Right atrium auricular region (tissue), 2 donors: ENCODE data around the gene RHOT2. TPM values are rescaled to one million over a fixed set of nuclear protein-coding genes. Genes with fewer than 3 reads are reported as not detected.

ENCODE experiments used
- DNase-seq: peaks from one replicate; pipeline ENCODE4 v3.0.0-alpha.2; 2019; ENCODE audit warnings: low spot score
- H3K27ac ChIP-seq, 2 donors: fragments of 200-600 bp; sonication (generic); 1 replicate in 1 of 2; 2 replicates in 1 of 2; pipeline ENCODE4 v1.5.1; 2016 to 2019
- H3K27me3 ChIP-seq, 2 donors: fragments of 200-600 bp; sonication (generic); one replicate each; pipeline versions ENCODE4 v1.5.1 to v1.6.0; 2017 to 2019
- H3K36me3 ChIP-seq: fragments of 200-600 bp; sonication (generic); one replicate; pipeline ENCODE4 v1.5.1; 2016
- H3K4me1 ChIP-seq, 2 donors: fragments of 200-600 bp; sonication (generic); one replicate each; pipeline versions ENCODE4 v1.5.1 to v1.6.0; 2017 to 2019
- H3K4me3 ChIP-seq, 2 donors: fragments of 200-600 bp; sonication (generic); 1 replicate in 1 of 2; 2 replicates in 1 of 2; pipeline ENCODE4 v1.5.1; 2017 to 2019; ENCODE audit warnings: mild to moderate bottlenecking in 1 of 2, moderate library complexity in 1 of 2
- H3K9me3 ChIP-seq, 2 donors: fragments of 200-600 bp; sonication (generic); one replicate each; pipeline ENCODE4 v1.5.1; 2019
- total RNA-seq, 2 donors: library from RNA; depleted of rRNA; stranded (reverse); fragments of >200 nt; gene quantifications; one replicate each; pipeline ENCODE4 v1.1.0, GENCODE V29; 2016
- TF ChIP-seq, protein P1 (sequence below), 2 donors: fragments of 200-600 bp; sonication (generic); IDR thresholded peaks; one replicate each; pipeline ENCODE4 v1.5.1; 2019; ENCODE audit warnings: antibody characterized with exemption in 2 of 2

Gene RHOT2
- total RNA-seq, 2 donors from 2014 or later: 37.8 to 42.8 TPM

DNA sequence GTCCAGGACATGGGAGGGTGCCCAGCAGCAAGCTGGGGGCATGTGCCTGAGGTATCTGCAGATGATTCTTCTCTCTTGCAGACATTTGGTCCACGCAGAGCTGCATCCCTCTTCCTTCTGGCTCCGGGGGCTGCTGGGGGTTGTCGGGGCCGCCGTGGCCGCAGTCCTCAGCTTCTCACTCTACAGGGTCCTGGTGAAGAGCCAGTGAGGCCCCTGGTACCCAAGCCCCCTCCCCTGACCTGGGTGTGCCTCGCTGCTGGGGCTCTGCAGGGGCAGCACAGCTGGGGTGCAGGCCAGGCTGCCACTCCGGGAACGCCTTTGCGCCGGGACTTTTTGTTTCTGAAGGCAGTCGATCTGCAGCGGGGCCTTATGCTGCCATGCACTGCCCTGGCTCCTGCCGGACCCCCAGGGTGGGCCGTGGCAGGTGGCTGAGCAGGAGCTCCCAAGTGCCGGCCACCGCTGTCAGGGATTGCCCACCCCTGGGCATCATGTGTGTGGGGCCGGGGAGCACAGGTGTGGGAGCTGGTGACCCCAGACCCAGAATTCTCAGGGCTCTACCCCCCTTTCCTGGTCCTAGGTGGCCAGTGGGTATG is 5.6 kb downstream of the RHOT2 start:
- Histone ChIP-seq H3K27ac (no peak overlapping the region), H3K4me1 (peaks cover 0 to 35% of the 10 kb centered on the region in 2 donors), H3K27me3 (no peaks in the 10 kb centered on the region), H3K4me3 (no peak overlapping the region), H3K9me3 (no peaks in the 10 kb centered on the region), H3K36me3 (peaks cover 44% of the 10 kb centered on the region)
- no peak for DNase-seq
- TF ChIP-seq, protein P1, sequence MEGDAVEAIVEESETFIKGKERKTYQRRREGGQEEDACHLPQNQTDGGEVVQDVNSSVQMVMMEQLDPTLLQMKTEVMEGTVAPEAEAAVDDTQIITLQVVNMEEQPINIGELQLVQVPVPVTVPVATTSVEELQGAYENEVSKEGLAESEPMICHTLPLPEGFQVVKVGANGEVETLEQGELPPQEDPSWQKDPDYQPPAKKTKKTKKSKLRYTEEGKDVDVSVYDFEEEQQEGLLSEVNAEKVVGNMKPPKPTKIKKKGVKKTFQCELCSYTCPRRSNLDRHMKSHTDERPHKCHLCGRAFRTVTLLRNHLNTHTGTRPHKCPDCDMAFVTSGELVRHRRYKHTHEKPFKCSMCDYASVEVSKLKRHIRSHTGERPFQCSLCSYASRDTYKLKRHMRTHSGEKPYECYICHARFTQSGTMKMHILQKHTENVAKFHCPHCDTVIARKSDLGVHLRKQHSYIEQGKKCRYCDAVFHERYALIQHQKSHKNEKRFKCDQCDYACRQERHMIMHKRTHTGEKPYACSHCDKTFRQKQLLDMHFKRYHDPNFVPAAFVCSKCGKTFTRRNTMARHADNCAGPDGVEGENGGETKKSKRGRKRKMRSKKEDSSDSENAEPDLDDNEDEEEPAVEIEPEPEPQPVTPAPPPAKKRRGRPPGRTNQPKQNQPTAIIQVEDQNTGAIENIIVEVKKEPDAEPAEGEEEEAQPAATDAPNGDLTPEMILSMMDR (IDR thresholded peaks at IDR 0.05): no peak

DNA sequence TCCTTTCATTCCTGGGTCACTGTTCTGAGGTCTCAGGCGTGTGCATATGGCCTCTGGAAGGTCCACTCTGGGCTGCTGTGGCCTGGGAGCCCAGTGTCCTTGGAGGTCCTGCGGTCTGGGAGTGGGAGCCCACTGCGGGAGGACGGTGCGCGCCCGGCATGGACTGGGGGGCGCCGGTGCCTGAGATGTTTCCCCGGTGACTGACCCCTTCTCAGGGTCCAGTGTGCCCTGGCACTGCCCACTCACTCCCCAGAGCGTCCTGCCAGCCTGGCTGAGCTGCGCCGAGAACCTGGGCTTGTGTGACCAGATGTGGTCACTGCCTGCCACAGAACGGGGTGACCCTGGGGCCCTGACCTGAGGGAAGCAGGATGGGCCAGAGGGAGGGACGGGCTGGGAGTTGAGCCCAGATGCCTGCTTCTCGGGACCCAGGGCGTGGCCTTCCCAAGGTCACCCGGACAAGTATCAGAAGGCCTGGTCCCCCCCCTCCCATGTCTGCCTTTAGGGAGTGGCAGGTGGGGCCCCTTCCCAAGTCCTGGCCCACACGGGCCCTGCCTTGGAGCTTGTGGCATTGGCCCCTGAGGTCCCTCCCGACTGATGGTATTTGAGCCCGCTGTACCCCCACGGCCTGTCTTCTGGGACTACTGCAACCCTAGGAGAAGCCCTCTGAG is 6.4 kb downstream of the RHOT2 start:
- Histone ChIP-seq H3K9me3 (no peaks in the 10 kb centered on the region), H3K27me3 (no peaks in the 10 kb centered on the region), H3K4me3 (no peak overlapping the region), H3K4me1 (peaks cover 0 to 31% of the 10 kb centered on the region in 2 donors), H3K27ac (peak overlapping the region; percentile 23 to 47), H3K36me3 (peaks cover 44% of the 10 kb centered on the region)
- DNase-seq: no peak
- TF ChIP-seq, protein P1 (IDR thresholded peaks at IDR 0.05): no peak

DNA sequence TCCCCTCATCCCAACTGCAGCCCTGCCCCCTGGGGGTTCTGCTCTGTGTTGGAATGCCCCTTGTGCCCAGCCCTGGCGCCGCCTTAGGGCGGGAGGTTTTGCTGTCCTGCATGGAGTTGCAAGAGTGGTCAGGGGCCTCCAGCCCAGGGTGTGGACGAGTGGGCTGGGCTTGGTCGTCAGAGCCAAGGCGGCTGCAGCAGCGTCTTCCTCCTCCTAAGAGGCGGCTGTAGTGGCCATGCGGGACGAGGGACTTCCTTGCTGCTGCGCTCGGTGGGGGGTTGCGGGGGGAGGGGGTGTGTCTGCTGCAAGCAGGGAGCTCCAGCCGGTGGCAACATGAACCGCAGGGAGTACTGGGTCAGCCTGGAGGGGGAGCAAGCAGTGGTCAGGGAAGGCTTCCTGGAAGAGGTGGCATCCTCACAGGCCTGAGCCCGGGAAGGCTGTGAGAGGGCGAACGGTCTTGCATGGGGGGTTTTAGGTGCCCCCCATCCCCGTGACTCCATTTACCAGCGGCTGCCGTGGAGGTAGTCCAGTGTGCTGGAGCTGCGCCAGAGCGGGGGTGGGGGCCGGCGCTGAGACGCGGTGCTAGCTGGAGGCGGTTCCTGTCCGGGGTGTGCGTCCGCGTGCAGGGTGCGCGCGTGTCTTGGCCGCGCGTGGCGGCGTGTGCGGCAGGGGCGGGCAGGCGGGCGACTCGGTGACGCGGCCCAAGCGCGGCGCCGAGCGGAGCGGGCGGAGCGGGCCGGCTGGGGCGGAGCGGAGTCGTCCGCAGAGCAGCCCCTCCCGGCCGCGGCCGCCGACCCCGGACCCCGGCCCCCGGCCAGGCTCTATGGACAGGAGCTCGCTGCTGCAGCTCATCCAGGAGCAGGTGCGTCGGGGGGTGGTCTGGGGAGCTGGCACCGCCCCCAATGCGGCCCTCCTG is 7.3 kb downstream of the RHOT2 start, which contains the start of gene RHBDL1:
Gene RHBDL1, plus strand, starts transcription at position 704 of the 916 bp plus-strand sequence. Its CDS starts 120 bp downstream, at position 824.
- TF ChIP-seq, protein P1 (IDR thresholded peaks at IDR 0.05): no peak
- DNase-seq: no peak
- Histone ChIP-seq H3K27ac (peak within 1 kb of the TSS; percentile 23 to 53), H3K36me3 (peaks cover 35% of the 10 kb centered on the region), H3K4me1 (peaks cover 0 to 31% of the 10 kb centered on the region in 2 donors), H3K9me3 (no peaks in the 10 kb centered on the region), H3K4me3 (peak within 1 kb of the TSS; percentile 32 to 50), H3K27me3 (no peaks in the 10 kb centered on the region)

DNA sequence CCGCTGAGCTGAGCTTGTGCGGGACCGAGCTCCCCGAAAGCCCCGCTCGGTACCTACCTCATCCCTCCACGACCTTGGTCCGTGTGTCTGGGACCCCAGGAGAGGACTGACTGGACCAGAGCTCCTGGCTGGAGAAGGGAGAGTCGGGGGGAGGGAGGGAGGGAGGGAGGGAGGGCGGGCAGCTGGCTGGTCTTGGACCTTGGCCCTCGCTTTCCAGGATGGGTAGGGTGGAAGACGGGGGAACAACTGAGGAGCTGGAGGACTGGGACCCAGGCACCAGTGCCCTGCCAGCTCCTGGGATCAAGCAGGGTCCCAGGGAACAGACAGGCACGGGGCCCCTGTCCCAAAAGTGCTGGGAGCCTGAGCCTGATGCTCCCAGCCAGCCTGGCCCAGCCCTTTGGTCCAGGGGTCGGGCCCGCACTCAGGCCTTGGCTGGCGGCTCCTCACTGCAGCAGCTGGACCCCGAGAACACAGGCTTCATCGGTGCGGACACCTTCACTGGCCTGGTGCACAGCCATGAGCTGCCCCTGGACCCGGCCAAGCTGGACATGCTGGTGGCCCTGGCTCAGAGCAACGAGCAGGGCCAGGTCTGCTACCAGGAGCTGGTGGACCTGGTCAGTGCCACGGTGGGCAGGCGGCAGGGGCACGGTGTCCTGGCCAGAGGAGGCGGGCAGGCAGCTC is 8.1 kb downstream of the RHOT2 start:
- no peaks in the 10 kb centered on the region for H3K27me3 ChIP-seq
- peak overlapping the region; percentile 32 to 50 for H3K4me3 ChIP-seq
- H3K36me3 ChIP-seq: peaks cover 27% of the 10 kb centered on the region
- peaks cover 0 to 35% of the 10 kb centered on the region in 2 donors for H3K4me1 ChIP-seq
- TF ChIP-seq, protein P1 (IDR thresholded peaks at IDR 0.05): no peak
- peak overlapping the region in 1 of 2 donors; percentile 53 for H3K27ac ChIP-seq
- no peak for DNase-seq
- H3K9me3 ChIP-seq: no peaks in the 10 kb centered on the region

DNA sequence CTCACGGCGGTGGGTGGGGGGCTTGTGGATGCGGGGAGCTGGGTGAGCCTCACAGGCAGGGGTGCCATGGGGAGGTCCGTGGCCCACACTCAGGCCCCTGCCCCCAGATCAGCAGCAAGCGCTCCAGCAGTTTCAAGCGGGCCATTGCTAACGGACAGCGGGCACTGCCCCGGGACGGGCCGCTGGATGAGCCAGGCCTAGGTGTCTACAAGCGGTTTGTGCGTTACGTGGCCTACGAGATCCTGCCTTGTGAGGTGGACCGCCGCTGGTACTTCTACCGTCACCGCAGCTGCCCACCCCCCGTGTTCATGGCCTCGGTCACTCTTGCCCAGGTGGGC is 8.6 kb downstream of the RHOT2 start:
- no peak for DNase-seq
- Histone ChIP-seq H3K4me1 (peaks cover 0 to 40% of the 10 kb centered on the region in 2 donors), H3K27ac (no peak overlapping the region), H3K9me3 (no peaks in the 10 kb centered on the region), H3K27me3 (no peaks in the 10 kb centered on the region), H3K4me3 (no peak overlapping the region), H3K36me3 (peaks cover 25% of the 10 kb centered on the region)
- TF ChIP-seq, protein P1 (IDR thresholded peaks at IDR 0.05): no peak
